Gastrocnemius medialis (tissue), 4 donors: ENCODE measurements around the gene RAX.

ENCODE experiments used
- CTCF ChIP-seq, 5 experiments: fragments of 450-650 bp in 3 of 5; fragments of 200-600 bp in 2 of 5; sonication (generic) in 2 of 5; IDR thresholded peaks in 4 of 5; conservative IDR thresholded peaks in 1 of 5; 1 replicate in 4 of 5; 2 replicates in 1 of 5; pipeline ENCODE4 v1.5.1; 2016 to 2019; ENCODE audit warnings: antibody characterized with exemption in 5 of 5, mild to moderate bottlenecking in 3 of 5, moderate library complexity in 3 of 5
- POLR2A ChIP-seq, 2 donors: fragments of 450-650 bp; IDR thresholded peaks; one replicate each; pipeline ENCODE4 v1.6.1; 2017; ENCODE audit warnings: antibody characterized with exemption in 2 of 2, mild to moderate bottlenecking in 2 of 2, moderate library complexity in 2 of 2

DNA sequence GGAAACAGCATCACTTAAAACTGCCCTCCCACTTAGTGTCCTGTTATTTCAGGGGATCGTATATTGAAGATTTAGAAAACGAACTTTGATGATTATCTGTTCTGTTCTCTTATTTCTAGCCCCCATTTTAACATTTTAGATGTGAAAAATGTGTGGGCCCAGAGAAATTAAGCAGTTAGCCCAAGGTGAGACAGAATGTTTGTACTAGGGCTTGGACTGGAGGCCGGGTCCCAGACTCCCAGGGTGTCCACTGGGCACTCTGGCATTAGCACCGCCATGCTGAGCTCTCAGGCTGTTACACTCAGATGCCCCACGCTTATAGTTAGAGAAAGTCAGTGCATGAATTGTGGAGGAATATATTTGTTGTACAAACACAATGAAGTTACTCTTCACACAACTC is 5.5 kb upstream of the RAX start:
- TF ChIP-seq CTCF (IDR thresholded peaks at IDR 0.05 in 4 of 5, conservative IDR thresholded peaks at IDR 0.05 in 1 of 5) = no peak
- TF ChIP-seq POLR2A (IDR thresholded peaks at IDR 0.05) = no peak
